ENCODE data around the gene ATP8A2.
"Not testable (repeated sequence)": the region's sequence is repeated elsewhere in the genome, so short reads cannot be mapped to it uniquely, and the experiment has no call there.

Gene ATP8A2

DNA sequence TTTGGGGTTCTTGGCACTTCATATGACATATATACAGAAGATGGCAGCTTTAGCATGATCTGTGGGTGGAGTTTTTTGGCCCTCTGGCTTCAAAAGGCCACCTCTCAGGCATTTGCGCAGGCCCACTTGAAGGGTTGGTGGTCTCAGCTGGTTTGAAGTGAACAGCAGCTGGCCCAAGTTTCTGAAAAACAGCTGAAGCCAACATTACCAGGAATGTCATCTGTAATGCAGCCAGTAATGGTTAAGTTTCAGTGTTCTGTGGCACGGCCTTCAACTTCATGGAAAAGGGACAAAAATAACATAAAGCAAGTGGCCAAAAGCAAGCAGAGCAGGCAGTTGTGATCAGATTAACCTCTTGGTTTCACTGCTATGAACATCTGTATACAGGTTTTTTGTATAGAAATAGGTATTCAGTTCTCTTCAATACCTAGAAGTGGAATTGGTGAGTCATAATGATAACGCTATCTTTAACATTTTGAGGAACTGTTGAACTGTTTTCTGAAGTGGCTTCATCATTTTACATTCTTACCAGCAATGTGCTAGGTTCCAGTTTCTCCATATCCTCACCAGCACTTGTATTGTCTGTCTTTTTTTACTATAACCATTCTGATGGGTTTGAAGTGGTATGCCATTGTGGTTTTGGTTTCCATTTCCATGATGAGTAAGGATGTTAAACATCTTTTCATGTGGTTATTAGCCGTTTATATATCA lies 434.6 kb downstream of the ATP8A2 start:
- no peak for DNase-seq (ENCODE audit: low read depth in 2 of 2)

DNA sequence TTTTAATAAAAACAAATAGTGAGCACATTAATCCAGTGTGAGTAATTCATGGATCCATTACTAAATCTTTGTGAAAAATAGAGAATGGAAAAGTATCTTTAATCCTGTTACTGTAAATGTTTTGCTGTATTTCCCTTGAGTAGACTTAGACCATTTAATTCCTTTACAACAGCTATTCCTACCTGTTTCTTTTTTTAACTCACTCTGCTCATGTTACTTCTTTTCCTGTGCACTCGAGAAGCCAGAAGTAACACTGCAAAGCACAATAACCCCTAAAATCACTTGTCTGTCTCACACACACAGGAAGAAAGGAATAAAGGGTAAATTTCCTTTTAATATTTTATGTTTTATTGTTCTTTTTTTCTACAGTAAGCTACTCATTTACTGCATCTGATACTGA lies 435.8 kb downstream of the ATP8A2 start:
- no peak for DNase-seq (ENCODE audit: low read depth in 2 of 2)

GRCh38 chr13:25811506-25811905 lies 439.7 kb downstream of the ATP8A2 start:
- no peak for DNase-seq (ENCODE audit: low read depth in 2 of 2)

DNA sequence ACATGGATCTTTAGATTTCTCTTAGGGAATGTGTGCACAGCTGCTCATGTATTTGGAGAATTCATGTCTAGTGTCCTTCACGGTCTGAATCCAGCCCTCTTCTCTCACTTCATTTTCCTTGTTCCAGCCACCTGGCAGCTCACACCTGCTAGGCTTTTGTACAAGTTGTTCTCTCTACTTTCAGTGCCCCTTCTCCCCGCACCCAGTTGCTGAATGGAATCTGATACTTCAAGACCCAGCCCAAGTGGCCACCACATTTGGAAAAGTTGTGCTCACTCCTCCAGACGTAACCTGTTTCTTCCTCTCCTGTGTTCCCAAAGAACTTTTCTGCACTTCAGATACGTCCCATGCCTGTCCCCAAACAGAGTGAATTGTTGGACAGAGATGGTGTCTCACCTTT lies 444.5 kb downstream of the ATP8A2 start:
- no peak for DNase-seq (ENCODE audit: low read depth in 2 of 2)

DNA sequence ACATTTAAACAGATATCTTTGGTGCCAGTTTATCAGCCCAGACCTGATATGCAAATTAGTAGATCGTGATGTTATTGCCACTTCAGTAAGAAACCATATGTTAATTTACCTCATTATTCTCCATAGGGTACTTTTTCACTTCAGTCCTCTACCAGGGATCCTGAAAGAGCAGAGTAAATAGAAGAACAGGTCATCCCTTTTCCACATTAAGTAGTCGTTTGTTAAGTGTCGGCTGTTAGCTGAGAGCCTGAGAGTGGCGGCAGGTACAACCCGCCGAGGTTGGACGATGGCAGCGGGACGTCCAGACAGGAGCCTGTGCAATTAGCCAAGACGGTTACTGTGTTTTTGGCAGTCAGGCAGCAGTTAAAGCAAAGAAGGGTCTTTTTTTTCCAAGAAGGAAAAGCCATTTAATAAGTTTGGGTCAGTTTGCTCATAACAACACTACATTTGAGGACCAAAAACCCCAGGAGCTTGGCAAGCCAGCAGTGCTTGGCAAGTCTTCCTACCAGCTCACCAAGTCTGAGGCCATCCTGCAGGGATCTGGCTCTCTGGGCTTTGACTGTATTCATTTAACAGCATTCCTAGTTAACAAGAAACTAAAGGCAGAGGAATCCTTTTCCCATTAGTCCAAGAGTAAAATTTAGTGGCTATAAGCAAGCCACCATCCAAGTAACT lies 448.2 kb downstream of the ATP8A2 start:
- no peak for DNase-seq (ENCODE audit: low read depth in 2 of 2)

DNA sequence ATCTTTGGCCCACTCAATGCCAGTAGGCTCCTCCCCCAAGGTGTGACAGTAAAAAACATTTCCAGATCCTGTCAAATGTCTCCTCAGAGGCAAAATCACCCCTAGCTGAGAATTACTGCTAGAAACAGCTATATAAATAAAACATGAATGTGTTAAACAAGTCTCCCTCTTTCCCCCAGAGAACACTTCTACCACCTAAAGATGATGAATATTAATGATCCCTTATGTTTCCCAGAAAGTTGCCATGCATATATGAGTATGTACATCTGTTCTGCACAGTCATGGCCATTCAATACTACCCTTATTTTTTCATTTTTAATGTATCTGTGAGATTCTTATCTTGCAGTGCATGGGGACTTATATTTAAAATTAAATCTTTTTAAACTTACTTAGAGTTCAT lies 450.0 kb downstream of the ATP8A2 start:
- DNase-seq (ENCODE audit: low read depth in 2 of 2), result no peak

- DNase-seq (ENCODE audit: low read depth in 2 of 2), result not testable (repeated sequence)
These were observed 455.4 kb downstream of the ATP8A2 start for GRCh38 chr13:25827221-25827620.

GRCh38 chr13:25827831-25828465 lies 456.2 kb downstream of the ATP8A2 start:
- no peak for DNase-seq (ENCODE audit: low read depth in 2 of 2)

GRCh38 chr13:25833761-25834160 lies 462.0 kb downstream of the ATP8A2 start:
- DNase-seq (ENCODE audit: low read depth in 2 of 2), result no peak

GRCh38 chr13:25836574-25837336 lies 465.0 kb downstream of the ATP8A2 start:
- no peak for DNase-seq (ENCODE audit: low read depth in 2 of 2)

GRCh38 chr13:25839371-25839770 lies 467.6 kb downstream of the ATP8A2 start:
- no peak for DNase-seq (ENCODE audit: low read depth in 2 of 2)

GRCh38 chr13:25840261-25840660 lies 468.5 kb downstream of the ATP8A2 start:
- DNase-seq (ENCODE audit: low read depth in 2 of 2), result no peak

- DNase-seq (ENCODE audit: low read depth in 2 of 2), result no peak
These were observed 469.2 kb downstream of the ATP8A2 start for GRCh38 chr13:25840931-25841330.

GRCh38 chr13:25843692-25844091 lies 471.9 kb downstream of the ATP8A2 start:
- DNase-seq (ENCODE audit: low read depth in 2 of 2), result no peak

- no peak for DNase-seq (ENCODE audit: low read depth in 2 of 2)
These were observed 473.0 kb downstream of the ATP8A2 start for GRCh38 chr13:25844559-25845434.

DNA sequence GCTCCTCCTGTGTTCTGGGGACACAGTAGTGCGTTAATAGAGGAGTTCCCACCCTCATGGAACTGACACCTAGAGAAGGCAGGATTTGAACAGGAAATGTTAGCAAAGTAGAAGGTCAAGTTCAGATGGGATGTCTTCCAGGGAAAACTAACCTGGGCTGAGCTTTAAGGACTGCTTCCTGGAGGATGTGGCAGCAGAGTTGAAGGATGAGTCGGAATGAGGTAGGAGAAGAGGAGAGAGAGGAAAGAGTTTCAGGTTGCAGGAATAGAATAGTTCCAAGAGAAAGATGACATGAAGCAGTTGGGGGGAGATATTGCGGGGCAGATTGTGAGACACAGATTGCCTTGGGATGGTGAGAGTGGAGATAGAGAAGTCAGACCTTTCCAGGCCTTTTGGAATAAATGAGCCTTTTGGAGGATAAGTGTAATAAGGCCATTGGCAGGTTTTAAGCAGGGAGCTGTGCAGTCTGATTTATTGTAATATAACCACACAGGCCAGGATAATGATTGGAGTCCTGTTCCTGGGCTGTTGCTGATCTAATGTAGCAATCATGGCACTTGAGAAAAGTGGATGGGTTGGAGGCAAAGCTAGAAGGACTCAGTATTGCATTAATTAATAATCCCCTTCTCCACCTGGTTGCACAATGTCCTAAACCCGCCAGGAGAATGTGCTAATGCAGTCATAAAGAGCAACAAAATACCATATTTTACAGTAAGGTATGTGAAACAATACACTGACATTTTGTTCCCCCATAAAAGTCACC lies 474.6 kb downstream of the ATP8A2 start:
- DNase-seq (ENCODE audit: low read depth in 2 of 2), result no peak

DNA sequence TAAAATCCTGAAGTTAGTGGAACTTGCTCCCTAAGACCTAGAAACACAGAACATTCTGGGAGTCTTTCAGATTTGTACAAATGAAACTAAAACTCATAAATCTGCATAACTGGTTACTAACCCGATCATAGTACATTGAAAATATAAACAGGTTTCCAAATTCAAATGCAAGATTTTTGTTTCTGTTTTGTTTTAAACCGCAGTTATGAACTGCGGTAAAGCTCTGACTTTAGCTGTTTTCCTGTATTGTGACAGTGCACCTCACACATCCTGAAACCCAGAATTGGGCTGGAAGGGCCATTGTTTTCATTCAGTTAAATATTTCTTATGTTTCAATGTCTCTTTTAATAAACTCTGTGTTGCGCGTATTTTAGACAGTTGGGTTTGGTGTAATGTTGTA lies 475.4 kb downstream of the ATP8A2 start:
- DNase-seq (ENCODE audit: low read depth in 2 of 2), result no peak

DNA sequence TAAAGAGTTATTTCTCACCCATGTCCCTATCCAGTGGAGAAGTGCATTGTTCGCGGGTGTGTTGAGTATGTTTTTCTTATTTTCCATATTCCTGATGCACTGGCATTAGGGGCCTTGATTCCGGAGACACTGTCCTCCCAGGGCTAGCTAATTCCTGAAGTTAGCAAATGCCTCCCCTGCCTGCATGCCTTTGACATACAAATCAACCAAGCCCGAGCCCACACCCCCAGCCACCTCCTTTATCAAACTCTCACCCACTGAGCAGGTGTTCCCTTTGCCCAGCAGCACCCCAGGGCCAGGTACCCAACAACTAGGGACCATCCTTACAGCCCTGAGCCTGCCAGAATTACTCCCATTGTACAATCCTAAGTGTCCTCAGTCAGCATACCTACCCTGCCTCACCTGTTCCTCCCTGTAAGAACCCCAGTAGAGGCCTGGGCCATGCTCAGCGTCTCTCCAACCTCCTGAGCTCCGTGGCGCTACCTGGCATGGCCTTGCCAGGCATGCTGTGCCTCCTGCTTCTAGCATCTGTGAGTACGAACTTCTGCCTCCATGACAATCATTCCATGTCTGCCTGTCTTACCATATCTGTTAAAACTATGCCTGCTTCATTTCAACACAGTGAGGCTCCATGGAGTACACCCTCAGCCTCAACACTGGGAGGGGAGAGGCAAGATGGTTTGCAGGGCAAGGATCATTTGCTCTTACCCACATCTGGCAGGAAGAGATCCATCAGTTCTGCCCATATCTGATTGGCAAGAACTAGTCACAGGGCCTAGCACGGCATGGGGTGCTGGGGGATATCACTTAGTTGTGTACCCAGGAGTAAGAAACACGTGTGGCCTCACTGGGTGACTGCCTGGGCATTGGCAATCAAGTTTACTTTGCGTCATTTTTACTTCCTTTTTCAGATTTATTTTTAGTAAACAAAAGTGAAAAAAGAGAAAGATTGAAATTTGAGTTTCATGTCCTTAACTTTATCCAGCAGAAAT lies 476.2 kb downstream of the ATP8A2 start:
- no peak for DNase-seq (ENCODE audit: low read depth in 2 of 2)
